GM20431 (cell line): ENCODE results near the gene EDEM1.
"Not testable (repeated sequence)": the region's sequence is repeated elsewhere in the genome, so short reads cannot be mapped to it uniquely, and the experiment has no call there.

Experiments
- in situ Hi-C: fragments of 300-500 bp; cut with MseI, MboI; formaldehyde crosslinking; loops from one replicate; pipeline ENCODE4 v1.15.0; 2020; ENCODE audit warnings: low sequenced_read_pairs; ENCODE audit not compliant: unreplicated experiment

EDEM1 gene

GRCh38 chr3:5227812-5228211 is 40.3 kb downstream of the EDEM1 start:
- in situ Hi-C loops = no loop called here

DNA sequence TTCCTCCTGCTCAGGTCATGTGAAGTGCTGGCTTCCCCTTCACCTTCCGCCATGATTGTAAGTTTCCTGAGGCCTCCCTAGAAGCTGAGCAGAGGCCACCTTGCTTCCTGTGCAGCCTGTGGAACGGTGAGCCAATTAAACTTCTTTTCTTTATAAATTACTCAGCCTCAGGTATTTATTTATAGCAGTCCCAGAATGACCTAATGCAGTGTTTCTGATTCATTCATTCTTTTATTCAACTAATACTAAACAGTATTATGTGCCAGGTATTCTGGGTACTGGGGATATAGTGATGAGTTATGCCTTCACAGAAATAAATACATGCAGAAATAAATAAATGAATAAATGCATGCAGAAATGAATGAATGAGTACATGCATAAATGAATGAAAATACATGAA is 41.9 kb downstream of the EDEM1 start:
- in situ Hi-C loops = no loop called here

DNA sequence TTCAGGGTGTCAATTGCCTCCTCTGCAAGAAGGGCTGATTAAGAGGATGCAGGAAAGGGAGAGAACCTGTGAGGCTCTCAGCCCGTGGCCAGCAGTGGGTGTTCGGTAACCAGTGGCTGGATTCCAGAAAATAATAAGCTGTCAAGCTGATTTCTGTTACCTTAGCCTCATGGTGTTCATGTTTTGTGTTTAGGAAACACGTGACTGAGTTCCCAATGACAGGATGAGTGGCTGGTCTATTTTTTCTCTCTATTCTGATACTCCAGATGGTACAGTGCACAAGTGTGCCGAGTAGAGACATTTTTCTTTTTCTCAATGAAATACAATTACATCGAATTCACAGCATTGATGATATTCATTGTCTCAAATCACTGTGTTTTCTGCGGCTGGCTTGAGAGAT is 43.6 kb downstream of the EDEM1 start:
- in situ Hi-C loops = no loop called here

GRCh38 chr3:5231487-5231886 is 44.0 kb downstream of the EDEM1 start:
- in situ Hi-C loops = no loop called here

- in situ Hi-C loops = no loop called here
Measured at GRCh38 chr3:5232570-5232969, 45.1 kb downstream of the EDEM1 start.

GRCh38 chr3:5233026-5233425 is 45.5 kb downstream of the EDEM1 start:
- in situ Hi-C loops = no loop called here

DNA sequence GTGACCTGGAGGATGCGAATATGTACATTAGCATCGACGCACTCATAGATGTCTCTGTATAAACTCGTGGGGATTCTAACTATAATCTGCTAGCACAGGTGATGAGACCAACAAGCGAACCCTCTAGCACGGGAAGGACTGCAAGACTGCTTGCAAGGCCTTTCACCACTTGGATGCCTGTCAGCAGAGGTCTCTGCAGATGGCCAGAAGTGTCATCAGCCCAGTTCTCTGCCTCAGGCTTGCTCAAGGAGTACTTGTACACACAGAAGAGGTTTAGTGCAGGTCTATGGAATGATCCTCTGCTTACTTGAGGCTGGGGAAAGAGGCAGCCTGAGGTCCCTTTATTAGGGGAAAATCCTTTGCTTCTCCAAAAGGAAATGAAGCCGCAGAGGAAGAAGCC is 48.1 kb downstream of the EDEM1 start:
- in situ Hi-C loops = no loop called here

GRCh38 chr3:5238545-5238944 is 51.0 kb downstream of the EDEM1 start:
- in situ Hi-C loops = no loop called here

- in situ Hi-C loops = no loop called here
Measured at GRCh38 chr3:5239602-5240001, 52.1 kb downstream of the EDEM1 start.

- in situ Hi-C loops = no loop called here
Measured at GRCh38 chr3:5240740-5241139, 53.2 kb downstream of the EDEM1 start.

DNA sequence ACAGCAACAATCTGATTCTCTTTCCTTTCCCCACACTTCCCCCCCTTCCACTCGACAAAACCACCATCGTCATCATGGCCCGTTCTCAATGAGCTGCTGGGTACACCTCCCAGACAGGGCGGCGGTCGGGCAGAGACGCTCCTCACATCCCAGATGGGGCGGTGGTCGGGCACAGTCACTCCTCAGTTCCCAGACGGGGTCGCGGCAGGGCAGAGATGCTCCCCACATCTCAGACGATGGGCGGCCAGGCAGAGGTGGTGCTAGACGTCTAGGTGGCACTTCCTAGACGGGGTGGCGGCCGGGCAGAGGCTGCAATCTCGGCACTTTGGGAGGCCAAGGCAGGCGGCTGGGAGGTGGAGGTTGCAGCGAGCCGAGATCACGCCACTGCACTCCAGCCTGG is 55.3 kb downstream of the EDEM1 start:
- in situ Hi-C loops = not testable (repeated sequence)

DNA sequence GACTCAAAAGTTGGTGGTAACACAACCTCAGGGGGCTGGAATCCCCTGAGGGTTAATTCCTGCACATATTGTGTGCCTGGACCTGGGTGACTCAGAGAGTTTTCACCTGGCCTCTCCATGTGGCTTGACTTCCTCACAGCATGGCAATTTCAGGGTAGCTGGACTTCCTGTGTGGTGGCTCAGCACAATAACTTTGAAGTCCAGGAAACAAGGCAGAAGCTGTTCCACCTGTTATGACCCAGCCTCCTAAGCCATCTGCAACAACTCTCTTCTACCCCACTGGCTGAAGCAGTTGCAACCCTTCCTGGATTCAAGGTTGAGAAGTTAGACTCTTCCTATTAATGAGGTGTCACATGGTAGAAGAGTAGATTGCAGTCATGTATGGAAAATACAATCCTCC is 58.4 kb downstream of the EDEM1 start:
- in situ Hi-C loops = no loop called here

DNA sequence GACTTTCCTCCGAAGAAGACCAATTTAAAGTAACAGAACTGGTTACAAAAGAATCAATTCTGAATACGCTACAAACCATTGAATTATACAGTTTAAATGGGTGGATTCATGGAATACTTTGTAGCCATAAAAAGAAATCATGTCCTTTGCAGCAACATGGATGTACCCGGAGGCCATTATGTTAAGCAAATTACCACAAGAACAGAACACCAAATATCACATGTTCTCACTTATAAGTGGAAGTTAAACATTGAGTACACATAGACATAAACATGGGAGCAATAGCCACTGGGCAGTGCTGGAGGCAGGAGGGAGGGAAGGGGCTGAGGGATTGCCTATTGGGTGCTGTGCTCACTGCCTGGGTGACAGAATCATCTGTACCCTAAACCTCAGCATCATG is 61.3 kb downstream of the EDEM1 start:
- in situ Hi-C loops = no loop called here

GRCh38 chr3:5250467-5251195 is 63.1 kb downstream of the EDEM1 start:
- in situ Hi-C loops = no loop called here

DNA sequence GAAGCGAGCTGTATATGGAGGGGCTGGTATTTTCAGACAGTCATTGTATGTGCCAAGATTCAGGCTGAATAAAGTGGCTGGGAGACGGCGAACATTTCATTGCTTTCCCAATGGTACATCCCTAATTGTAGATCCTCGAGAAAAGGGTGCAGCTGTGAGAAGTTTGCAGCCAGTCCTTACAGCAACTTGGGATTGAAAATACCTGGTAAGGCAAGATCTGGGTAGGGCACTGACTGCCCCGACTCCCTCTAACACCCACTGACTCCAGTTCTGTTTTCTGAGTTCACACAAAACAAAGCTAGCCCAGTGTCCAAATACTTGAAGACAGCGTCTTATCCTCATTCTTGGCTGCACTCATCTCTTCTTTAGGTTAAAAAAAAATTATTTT is 63.7 kb downstream of the EDEM1 start:
- in situ Hi-C loops = no loop called here

GRCh38 chr3:5252131-5252530 is 64.6 kb downstream of the EDEM1 start:
- in situ Hi-C loops = no loop called here

GRCh38 chr3:5254281-5255048 is 67.0 kb downstream of the EDEM1 start:
- in situ Hi-C loops = no loop called here

DNA sequence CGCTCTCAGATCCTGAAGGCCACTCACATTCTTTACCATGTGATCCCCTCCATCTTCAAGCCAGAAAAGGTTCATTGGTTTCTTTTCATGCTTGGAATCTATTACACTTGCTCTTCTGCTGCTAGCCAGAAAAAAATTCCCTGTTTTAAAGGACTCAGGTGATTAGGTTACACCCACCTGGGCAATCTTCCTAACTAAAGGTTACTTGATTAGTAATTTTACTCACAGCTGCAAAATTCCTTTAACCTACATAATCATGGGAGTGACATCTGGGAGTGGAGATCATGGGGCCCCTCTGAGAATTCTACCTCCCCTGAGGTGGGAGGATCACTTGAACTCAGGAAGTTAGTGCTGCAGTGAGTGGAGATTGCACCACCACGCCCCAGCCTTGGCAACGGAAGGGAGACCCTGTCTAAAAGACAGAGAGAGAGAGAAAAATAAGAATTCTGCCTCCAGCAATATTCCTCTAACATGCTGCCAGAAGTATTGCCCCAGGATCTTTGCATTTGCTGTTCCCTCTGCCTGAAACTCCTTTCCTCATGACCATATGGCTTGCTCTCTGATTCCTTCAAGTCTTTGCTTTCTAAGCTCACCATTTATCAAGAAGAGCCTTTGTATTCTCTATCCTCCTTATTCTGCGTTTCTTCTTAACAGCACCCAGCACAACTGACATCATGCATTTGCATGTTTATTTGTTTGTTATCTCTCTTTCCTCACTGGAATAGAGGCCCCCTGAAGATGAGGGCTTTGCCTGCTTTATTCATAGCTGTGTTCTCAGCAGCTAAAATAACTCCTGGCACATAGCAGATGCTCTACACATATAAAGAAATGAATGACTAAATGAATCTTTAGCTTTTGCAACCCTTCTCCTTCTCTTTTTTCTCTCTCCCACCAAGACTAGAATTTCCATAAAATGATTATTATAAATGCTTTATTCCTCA is 68.2 kb downstream of the EDEM1 start:
- in situ Hi-C loops = no loop called here

- in situ Hi-C loops = no loop called here
Measured at GRCh38 chr3:5258526-5258925, 71.0 kb downstream of the EDEM1 start.

DNA sequence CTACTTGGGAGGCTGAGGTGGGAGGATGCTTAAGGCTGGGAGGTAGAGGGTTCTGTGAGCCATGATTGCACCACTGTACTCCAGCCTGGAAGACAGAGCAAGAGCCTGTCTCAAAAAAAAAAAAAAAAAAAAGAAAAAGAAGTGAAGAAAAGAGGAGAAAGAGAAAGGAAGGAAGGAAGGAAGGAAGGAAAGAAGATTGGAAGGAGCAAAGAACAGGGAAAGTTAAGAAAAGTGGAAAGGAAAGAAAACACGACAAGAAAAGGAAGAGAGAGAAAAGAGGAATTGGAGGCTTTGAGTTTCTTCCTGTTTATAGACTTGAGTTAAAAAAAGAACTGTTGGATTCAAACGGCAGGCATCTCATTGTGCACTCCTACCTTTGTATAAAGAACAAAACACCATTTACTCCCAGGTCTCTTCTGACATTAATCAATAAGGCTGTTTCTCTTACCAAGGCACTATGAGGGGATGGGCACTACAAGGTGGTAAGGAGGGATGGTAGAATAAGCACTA is 73.5 kb downstream of the EDEM1 start:
- in situ Hi-C loops = no loop called here
